Testis (tissue), 2 donors: ENCODE measurements around the gene HERC4.

ENCODE experiments used
- POLR2A ChIP-seq: fragments of 450-650 bp; IDR thresholded peaks from one replicate; pipeline ENCODE4 v1.6.1; 2017; ENCODE audit warnings: antibody characterized with exemption, mild to moderate bottlenecking, moderate library complexity
- TF ChIP-seq, protein P1 (sequence below), 3 experiments: fragments of 450-650 bp in 2 of 3; fragments of 200-600 bp in 1 of 3; sonication (generic) in 1 of 3; IDR thresholded peaks; one replicate each; pipeline ENCODE4 v1.5.1; 2016 to 2019; ENCODE audit warnings: antibody characterized with exemption in 3 of 3, mild to moderate bottlenecking in 2 of 3, moderate library complexity in 1 of 3

GRCh38 chr10:68121020-68121743 is 46.1 kb upstream of the HERC4 start:
- TF ChIP-seq POLR2A, result no peak
- TF ChIP-seq, protein P1, sequence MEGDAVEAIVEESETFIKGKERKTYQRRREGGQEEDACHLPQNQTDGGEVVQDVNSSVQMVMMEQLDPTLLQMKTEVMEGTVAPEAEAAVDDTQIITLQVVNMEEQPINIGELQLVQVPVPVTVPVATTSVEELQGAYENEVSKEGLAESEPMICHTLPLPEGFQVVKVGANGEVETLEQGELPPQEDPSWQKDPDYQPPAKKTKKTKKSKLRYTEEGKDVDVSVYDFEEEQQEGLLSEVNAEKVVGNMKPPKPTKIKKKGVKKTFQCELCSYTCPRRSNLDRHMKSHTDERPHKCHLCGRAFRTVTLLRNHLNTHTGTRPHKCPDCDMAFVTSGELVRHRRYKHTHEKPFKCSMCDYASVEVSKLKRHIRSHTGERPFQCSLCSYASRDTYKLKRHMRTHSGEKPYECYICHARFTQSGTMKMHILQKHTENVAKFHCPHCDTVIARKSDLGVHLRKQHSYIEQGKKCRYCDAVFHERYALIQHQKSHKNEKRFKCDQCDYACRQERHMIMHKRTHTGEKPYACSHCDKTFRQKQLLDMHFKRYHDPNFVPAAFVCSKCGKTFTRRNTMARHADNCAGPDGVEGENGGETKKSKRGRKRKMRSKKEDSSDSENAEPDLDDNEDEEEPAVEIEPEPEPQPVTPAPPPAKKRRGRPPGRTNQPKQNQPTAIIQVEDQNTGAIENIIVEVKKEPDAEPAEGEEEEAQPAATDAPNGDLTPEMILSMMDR (IDR thresholded peaks at IDR 0.05), result no peak
